ENCODE data around the gene L1TD1. TPM values are rescaled to one million over a fixed set of nuclear protein-coding genes. Genes with fewer than 3 reads are reported as not detected.
"Not testable (repeated sequence)": the region's sequence is repeated elsewhere in the genome, so short reads cannot be mapped to it uniquely, and the experiment has no call there.

The L1TD1 gene
- total RNA-seq, 1 experiment from 2014 or later, result 0.20 TPM

GRCh38 chr1:62185233-62185632 lies 9.4 kb upstream of the L1TD1 start:
- CTCF ChIA-PET, result interaction anchor here (2.0 kb wide), 1 partner anchor 9 kb away, joined by 8 read pairs; no protein-coding TSS in a partner anchor
- H3K4me2 ChIP-seq (ENCODE audit: low read length); POLR2A ChIA-PET; H2AFZ ChIP-seq (ENCODE audit: low read depth, low read length, poor library complexity, severe bottlenecking); H3K36me3 ChIP-seq (ENCODE audit: control insufficient read depth in 1 of 2, insufficient read depth in 2 of 2, low read length in 2 of 2); BruUV-seq (replicated peaks); H3K9ac ChIP-seq (ENCODE audit: low read length); H4K20me1 ChIP-seq (ENCODE audit: insufficient read depth); H3K4me3 ChIP-seq (replicated peaks in 1 of 2; ENCODE audit: low read depth in 1 of 2, low read length in 2 of 2); H3K9me2 ChIP-seq (ENCODE audit: insufficient read depth); DNase-seq (ENCODE audit: low read depth, low spot score); H3K27me3 ChIP-seq (ENCODE audit: insufficient read depth, low read length); H3K4me1 ChIP-seq (ENCODE audit: control insufficient read depth in 1 of 2, insufficient read depth in 2 of 2, low read length in 2 of 2); H3K79me2 ChIP-seq (ENCODE audit: insufficient read depth, low read length); RAD21 ChIA-PET (ENCODE audit: low non-redundant PET in 1 of 2, low total read pairs in 2 of 2, uncharacterized antibody in 2 of 2, unreplicated experiment in 2 of 2); ATAC-seq; H3K9me3 ChIP-seq (ENCODE audit: control insufficient read depth in 1 of 2, insufficient read depth in 1 of 2, low read depth in 1 of 2, low read length in 2 of 2); H3K27ac ChIP-seq (ENCODE audit: low read depth, low read length): not testable (repeated sequence)
- intact Hi-C loops (cut with micrococcal nuclease), result loop anchor here (5.0 kb wide), 1 partner anchor 47 kb away; no protein-coding TSS in a partner anchor

- Histone ChIP-seq H3K9me2 (ENCODE audit: insufficient read depth) (no peaks in the 10 kb centered on the region), H3K27ac (ENCODE audit: low read depth, low read length) (no peak overlapping the region), H3K9ac (ENCODE audit: low read length) (no peak overlapping the region), H3K4me3 (replicated peaks in 1 of 2; ENCODE audit: low read depth in 1 of 2, low read length in 2 of 2) (no peak overlapping the region), H3K9me3 (ENCODE audit: control insufficient read depth in 1 of 2, insufficient read depth in 1 of 2, low read depth in 1 of 2, low read length in 2 of 2) (no peaks in the 10 kb centered on the region), H3K4me1 (ENCODE audit: control insufficient read depth in 1 of 2, insufficient read depth in 2 of 2, low read length in 2 of 2) (no peaks in the 10 kb centered on the region), H3K4me2 (ENCODE audit: low read length) (no peak overlapping the region), H3K79me2 (ENCODE audit: insufficient read depth, low read length) (no peaks in the 10 kb centered on the region), H4K20me1 (ENCODE audit: insufficient read depth) (no peaks in the 10 kb centered on the region), H3K36me3 (ENCODE audit: control insufficient read depth in 1 of 2, insufficient read depth in 2 of 2, low read length in 2 of 2) (no peaks in the 10 kb centered on the region), H2AFZ (ENCODE audit: low read depth, low read length, poor library complexity, severe bottlenecking) (no peak overlapping the region), H3K27me3 (ENCODE audit: insufficient read depth, low read length) (no peaks in the 10 kb centered on the region)
- DNase-seq (ENCODE audit: low read depth, low spot score), result no peak
- no peak for TF ChIP-seq YY1 (IDR thresholded peaks at IDR 0.05; ENCODE audit: extremely low read depth, insufficient replicate concordance, low read depth, low read length)
- TF ChIP-seq MAX (IDR thresholded peaks at IDR 0.05), result no peak
- intact Hi-C loops (cut with micrococcal nuclease), result loop anchor here (5.0 kb wide), 1 partner anchor 47 kb away; no protein-coding TSS in a partner anchor
- ChIA-PET RAD21 (ENCODE audit: low non-redundant PET in 1 of 2, low total read pairs in 2 of 2, uncharacterized antibody in 2 of 2, unreplicated experiment in 2 of 2) (no interaction called here), CTCF (interaction anchor here (2.0 kb wide), 1 partner anchor 10 kb away, joined by 8 read pairs; no protein-coding TSS in a partner anchor), POLR2A (no interaction called here)
- no peak for ATAC-seq
- no TSS peak for BruUV-seq (replicated peaks)
Measured at GRCh38 chr1:62185677-62186076, 9.0 kb upstream of the L1TD1 start.
